ENCODE data around the gene HLA-DQA2. TPM values are rescaled to one million over a fixed set of nuclear protein-coding genes. Genes with fewer than 3 reads are reported as not detected.

Gene HLA-DQA2
- total and polyA plus RNA-seq, 2 experiments from 2014 or later = not detected

- H3F3A ChIP-seq (replicated peaks; ENCODE audit: low read depth) = no peaks in the 10 kb centered on the region
- Mint-ChIP-seq H3K4me3 (no peak overlapping the region), H3K27me3 (ENCODE audit: insufficient read depth, low read depth, poor library complexity) (peaks cover 8% of the 10 kb centered on the region), H3K36me3 (ENCODE audit: low read depth) (no peaks in the 10 kb centered on the region), H3K27ac (no peak overlapping the region), H3K4me1 (peaks cover 6% of the 10 kb centered on the region; the same call in 2 of the 3 replicates), H3K9me3 (no peaks in the 10 kb centered on the region)
- no peaks in the 10 kb centered on the region for H3K36me3 ChIP-seq (ENCODE audit: insufficient read depth)
- TF ChIP-seq CREB1 (CRISPR knock-in tag; IDR thresholded peaks at IDR 0.05; ENCODE audit: low read depth) (no peak), EZH2 (IDR thresholded peaks at IDR 0.05; ENCODE audit: low read depth, unreplicated experiment) (no peak), STAT1 (IDR thresholded peaks at IDR 0.05; ENCODE audit: unreplicated experiment) (no peak), ZNF462 (CRISPR knock-in tag; IDR thresholded peaks at IDR 0.05) (no peak), NANOG (IDR thresholded peaks at IDR 0.05; ENCODE audit: borderline replicate concordance) (no peak), CTCF (conservative IDR thresholded peaks at IDR 0.05; ENCODE audit: low read depth in 2 of 2) (no peak), JUNB (IDR thresholded peaks at IDR 0.05; ENCODE audit: unreplicated experiment) (no peak)
- no peak overlapping the region for H3K4me2 ChIP-seq
- DNase-seq (ENCODE audit: low spot score) (no peak), ATAC-seq (no peak; the same call in 2 of the 3 replicates)
- no peaks in the 10 kb centered on the region for H3K79me2 ChIP-seq (replicated peaks; ENCODE audit: insufficient read depth)
- no peaks in the 10 kb centered on the region for H3K27me3 ChIP-seq (ENCODE audit: insufficient read depth)
- H3K4me1 ChIP-seq (ENCODE audit: insufficient read depth) = peaks cover 4% of the 10 kb centered on the region; the same call in 1 of the 2 replicates
- H3K9me2 ChIP-seq (ENCODE audit: insufficient read depth) = peaks cover 4% of the 10 kb centered on the region; the same call in 1 of the 2 replicates
- no peaks in the 10 kb centered on the region for H4K20me1 ChIP-seq (replicated peaks; ENCODE audit: insufficient read depth)
- no peak overlapping the region for H2AFZ ChIP-seq
- H3K27ac ChIP-seq (ENCODE audit: low read depth) = no peak overlapping the region
- no peak overlapping the region for H3K4me3 ChIP-seq
These were observed 19.9 kb downstream of the HLA-DQA2 start for GRCh38 chr6:32761072-32761471.

Data from GM23338 (cell line).